Muscle of leg (tissue), 11 donors: ENCODE data around the gene TMEM63C. TPM values are rescaled to one million over a fixed set of nuclear protein-coding genes. Genes with fewer than 3 reads are reported as not detected.

Experiments
- DNase-seq: peaks from one replicate; pipeline ENCODE4 v3.0.0; 2013
- H3K27ac ChIP-seq: one replicate; pipeline ENCODE4 v1.5.1; 2013; ENCODE audit warnings: mild to moderate bottlenecking, low read length, control low read depth
- H3K27me3 ChIP-seq: one replicate; pipeline ENCODE4 v1.6.1; 2013; ENCODE audit warnings: low read length; ENCODE audit not compliant: control insufficient read depth, insufficient read depth
- H3K36me3 ChIP-seq: one replicate; pipeline ENCODE4 v1.6.1; 2013; ENCODE audit warnings: low read length; ENCODE audit not compliant: control insufficient read depth, insufficient read depth
- H3K4me1 ChIP-seq: one replicate; pipeline ENCODE4 v1.6.1; 2013; ENCODE audit warnings: low read length; ENCODE audit not compliant: control insufficient read depth, insufficient read depth
- H3K4me3 ChIP-seq: one replicate; pipeline ENCODE4 v1.5.1; 2013; ENCODE audit warnings: low read length, control low read depth
- H3K9me3 ChIP-seq: replicated peaks from 2 replicates; pipeline ENCODE4 v1.6.1; 2013; ENCODE audit warnings: low read depth, low read length; ENCODE audit not compliant: control insufficient read depth
- WGBS: methylation state at CpG from one replicate; pipeline ENCODE4 v1.1.5; 2013; ENCODE audit warnings: missing lambda C conversion rate; ENCODE audit not compliant: insufficient coverage; 5-methylcytosine and 5-hydroxymethylcytosine counted together
- polyA plus RNA-seq, 8 donors: library from polyadenylated mRNA; unstranded; fragments of 120-200 nt; gene quantifications; one replicate each; pipeline versions ENCODE4 v1.2.1 to v1.2.3, GENCODE V29; 2013; ENCODE audit warnings: inconsistent platforms in 1 of 8, low replicate concordance in 1 of 8; ENCODE audit not compliant: insufficient read length in 8 of 8, insufficient read depth in 1 of 8
- total RNA-seq: library from RNA; stranded (reverse); fragments of 120-200 nt; gene quantifications from one replicate; pipeline ENCODE4 v1.2.4, GENCODE V29; 2013

TMEM63C gene
- total and polyA plus RNA-seq, 9 donors: 0.71 to 5.2 (median 2.3) TPM

DNA sequence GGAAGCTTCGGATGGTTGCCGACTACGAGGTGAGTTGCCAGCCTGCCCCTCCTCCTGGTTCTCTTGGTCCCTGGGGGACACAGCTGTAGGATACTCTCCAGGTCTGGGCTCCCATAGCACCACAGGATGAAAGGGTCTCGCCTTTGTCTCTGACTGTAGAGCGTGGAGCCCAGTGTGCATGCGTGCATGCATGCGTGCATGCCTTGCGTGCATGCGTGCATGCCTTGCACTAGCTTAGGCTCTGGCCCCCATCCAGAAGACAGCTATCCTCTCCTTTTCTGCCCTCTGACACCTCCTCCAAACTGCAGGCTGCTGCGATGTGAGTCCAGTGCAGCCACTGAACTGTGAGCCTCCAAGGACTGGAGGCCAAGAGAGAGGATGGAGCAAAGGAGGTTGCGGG, 70.3 kb downstream of the TMEM63C start:
- DNase-seq: no peak
- Histone ChIP-seq H3K36me3 (no peaks in the 10 kb centered on the region), H3K27ac (no peak overlapping the region), H3K9me3 (no peaks in the 10 kb centered on the region), H3K27me3 (no peaks in the 10 kb centered on the region), H3K4me1 (no peaks in the 10 kb centered on the region), H3K4me3 (no peak overlapping the region)
- WGBS: 90% methylated on average over 10 of the region's 11 CpGs

DNA sequence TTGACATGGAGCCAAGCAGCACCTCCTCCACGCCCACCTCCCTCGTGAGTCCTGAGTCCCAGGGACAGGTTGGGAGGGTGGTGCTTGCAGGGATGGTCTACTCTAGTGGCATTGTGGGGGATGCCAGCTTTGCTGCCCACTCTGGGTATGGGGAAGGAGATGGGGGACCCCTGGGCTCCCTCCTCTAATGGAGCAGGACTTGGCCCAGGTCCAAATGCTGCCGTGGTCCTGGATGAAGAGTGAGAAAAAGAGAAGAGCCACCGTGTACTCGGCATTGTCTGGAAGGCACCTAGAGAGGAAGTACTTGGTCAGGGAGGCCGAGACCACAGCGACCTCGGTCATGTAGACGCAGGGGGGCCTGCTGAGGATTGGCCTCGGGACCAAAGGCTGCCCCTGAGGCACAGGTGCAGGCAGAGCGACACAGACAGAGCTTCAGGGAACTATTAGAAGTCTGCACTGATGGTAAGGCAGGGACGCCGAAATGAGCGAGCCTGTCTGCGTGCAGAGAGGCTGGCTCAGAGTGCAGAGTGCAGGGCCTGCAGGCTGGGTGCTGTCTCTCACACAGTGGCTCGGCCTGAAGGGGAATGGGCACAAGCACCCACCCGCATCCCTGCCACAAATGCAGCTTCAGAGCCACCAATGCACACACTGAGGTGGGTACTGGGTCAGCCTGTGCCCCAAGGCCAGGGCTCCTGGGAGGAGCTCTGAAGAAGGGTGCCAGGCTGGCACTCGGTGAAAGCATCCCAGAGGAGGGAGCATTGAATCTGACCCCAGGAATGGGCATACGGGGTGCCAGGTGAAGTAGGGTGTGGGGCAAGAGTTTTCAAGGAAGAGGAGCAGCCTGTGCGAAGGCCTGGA, 72.0 kb downstream of the TMEM63C start:
- no peaks in the 10 kb centered on the region for H3K27me3 ChIP-seq
- no peak overlapping the region for H3K4me3 ChIP-seq
- H3K4me1 ChIP-seq: no peaks in the 10 kb centered on the region
- H3K27ac ChIP-seq: no peak overlapping the region
- no peak for DNase-seq
- 66% methylated on average over 17 of the region's 20 CpGs for WGBS
- no peaks in the 10 kb centered on the region for H3K36me3 ChIP-seq
- H3K9me3 ChIP-seq: no peaks in the 10 kb centered on the region

DNA sequence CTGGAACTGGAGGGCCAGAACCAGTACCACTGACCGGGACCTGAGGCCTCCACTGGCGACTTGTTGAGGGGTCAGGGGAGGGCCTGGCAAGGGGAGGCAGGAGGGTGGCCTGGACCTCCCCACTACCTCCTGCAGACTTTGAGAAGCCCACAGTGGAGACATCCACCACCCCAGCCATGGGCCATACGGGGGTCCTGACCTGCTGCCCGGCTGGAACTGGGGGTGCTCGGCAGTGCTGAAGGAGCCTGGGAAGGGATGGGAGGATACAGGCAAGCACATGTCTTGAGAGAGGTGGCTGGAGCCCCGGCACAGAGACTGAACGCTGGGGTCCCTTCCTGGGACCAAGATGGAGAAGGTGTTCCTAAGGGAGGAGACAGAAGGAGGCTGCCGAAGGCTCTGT, 75.1 kb downstream of the TMEM63C start:
- Histone ChIP-seq H3K9me3 (no peaks in the 10 kb centered on the region), H3K4me3 (no peak overlapping the region), H3K27ac (no peak overlapping the region), H3K36me3 (no peaks in the 10 kb centered on the region), H3K27me3 (peaks cover 3% of the 10 kb centered on the region), H3K4me1 (no peaks in the 10 kb centered on the region)
- no peak for DNase-seq
- WGBS: 88% methylated on average over 5 of the region's 8 CpGs

DNA sequence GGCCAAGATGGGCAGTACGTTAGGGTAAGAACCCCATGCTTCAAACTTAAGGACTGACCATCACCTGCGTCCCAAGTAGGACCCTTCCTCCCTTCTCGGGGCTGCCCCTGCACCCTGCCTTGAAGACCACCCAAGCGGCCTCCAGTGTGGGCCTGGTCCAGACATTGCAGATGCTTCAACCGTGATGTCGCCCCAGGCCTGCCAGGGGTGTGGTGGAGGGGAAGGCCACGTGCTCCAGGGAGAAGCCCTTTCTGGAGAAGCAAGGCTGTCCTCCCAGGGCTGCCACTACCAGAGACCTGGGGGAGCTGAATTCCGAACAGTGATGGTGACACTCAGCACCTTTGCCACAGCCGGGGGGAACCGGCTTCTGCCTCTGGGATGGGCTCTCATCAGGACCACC, 76.1 kb downstream of the TMEM63C start:
- Histone ChIP-seq H3K36me3 (no peaks in the 10 kb centered on the region), H3K27me3 (peaks cover 3% of the 10 kb centered on the region), H3K4me3 (no peak overlapping the region), H3K27ac (no peak overlapping the region), H3K9me3 (no peaks in the 10 kb centered on the region), H3K4me1 (no peaks in the 10 kb centered on the region)
- DNase-seq: no peak
- 85% methylated on average over 10 of the region's 10 CpGs for WGBS

DNA sequence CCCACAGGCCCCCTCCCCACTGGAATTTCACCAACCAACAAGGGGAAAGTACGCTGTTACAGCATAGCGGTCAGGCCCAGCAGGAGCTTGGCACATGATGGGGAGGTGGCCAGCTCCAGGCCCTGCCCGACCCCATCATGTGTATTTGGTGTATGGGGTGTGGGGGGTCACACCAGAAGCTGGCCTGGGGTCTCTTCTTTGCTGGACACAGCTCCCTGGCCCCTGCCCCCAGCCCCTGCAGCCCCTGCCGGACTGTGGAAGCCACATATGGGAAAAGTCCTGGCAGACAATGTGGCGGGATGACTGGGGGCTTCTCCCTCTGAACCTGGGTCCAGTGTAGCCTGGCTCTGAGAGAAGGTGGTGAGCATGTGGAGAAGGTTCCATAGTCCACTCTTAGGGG, 77.0 kb downstream of the TMEM63C start:
- Histone ChIP-seq H3K4me3 (no peak overlapping the region), H3K27me3 (peaks cover 3% of the 10 kb centered on the region), H3K27ac (no peak overlapping the region), H3K9me3 (no peaks in the 10 kb centered on the region), H3K4me1 (no peaks in the 10 kb centered on the region), H3K36me3 (no peaks in the 10 kb centered on the region)
- WGBS: 92% methylated on average over 2 of the region's 5 CpGs
- no peak for DNase-seq

DNA sequence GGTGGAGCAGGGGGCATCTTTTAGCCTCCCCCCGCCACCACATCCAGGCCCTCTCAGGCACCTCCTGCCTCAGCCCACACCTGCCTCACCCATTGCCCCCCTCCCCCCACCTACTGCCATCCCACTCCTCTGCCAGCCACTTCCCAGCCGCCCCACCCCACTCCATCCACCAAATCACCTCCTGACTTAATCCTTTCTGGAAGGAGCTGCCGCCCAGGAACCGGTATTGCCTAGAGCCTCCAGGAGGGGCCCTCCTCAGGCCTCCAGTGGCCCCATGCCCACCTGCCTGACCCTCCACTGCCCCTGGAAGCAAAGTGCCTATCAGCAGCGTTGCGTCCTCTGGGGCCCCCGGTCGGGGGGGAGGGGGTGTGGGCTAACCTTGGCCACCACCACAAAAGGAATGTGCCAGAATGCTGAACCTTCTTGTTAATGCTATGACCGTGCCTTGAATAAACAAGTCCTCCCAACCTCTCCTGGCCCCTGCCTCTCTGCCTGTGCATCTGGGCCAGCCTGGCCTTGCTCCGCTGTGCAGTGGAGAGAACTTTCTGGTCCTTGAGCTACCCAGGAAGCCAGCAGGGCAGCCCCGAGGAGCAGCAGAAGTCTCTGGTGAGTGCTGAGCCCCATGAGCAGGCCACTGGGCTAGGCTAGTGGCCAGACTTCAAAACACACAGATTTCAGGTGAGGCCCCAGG, 77.6 kb downstream of the TMEM63C start:
- Histone ChIP-seq H3K4me1 (no peaks in the 10 kb centered on the region), H3K27me3 (peaks cover 3% of the 10 kb centered on the region), H3K9me3 (no peaks in the 10 kb centered on the region), H3K36me3 (no peaks in the 10 kb centered on the region), H3K4me3 (no peak overlapping the region), H3K27ac (no peak overlapping the region)
- 55% methylated on average over 4 of the region's 11 CpGs for WGBS
- DNase-seq: no peak

DNA sequence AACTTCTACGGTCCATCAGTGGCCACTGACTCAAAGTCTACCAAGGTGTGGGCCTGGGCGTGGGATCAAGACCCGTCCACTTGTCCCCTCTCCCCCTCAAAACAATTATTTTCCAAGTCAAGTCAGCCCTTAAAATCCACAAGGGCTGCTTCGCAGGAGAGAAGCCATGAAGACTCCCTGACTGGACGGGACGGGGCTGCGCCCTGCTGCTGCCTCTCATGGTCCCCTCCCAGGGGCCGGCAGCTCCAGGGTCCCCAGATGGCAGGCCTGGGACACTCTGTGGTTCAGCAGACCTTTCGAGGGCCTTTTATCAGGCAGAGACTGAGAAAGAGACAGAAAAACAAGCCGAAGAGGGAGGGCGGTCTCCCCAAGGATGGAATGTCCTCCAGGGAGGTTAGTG, 78.6 kb downstream of the TMEM63C start:
- Histone ChIP-seq H3K27ac (no peak overlapping the region), H3K9me3 (no peaks in the 10 kb centered on the region), H3K4me1 (no peaks in the 10 kb centered on the region), H3K27me3 (peaks cover 3% of the 10 kb centered on the region), H3K36me3 (no peaks in the 10 kb centered on the region), H3K4me3 (no peak overlapping the region)
- WGBS: 77% methylated on average over 11 of the region's 11 CpGs
- DNase-seq: no peak

DNA sequence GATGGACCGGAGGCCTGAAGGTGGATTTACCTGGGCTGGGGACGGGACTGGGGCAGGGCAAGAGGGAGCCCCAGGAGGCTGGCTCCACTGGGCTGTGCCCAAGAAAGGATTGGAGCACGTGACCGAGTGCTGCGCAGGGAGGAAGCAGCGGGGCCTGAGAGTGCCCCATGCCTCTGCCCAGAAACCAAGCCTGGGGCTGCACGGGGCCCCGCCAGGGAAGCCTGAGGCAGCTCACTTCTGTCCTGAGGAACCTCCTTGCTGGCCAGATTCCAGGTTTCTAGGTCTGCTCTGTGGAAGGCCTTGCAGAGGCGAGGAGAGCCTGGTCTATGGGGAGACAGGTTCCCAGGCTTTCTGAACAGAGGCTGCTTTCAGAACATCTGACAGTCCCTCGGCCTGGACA, 79.0 kb downstream of the TMEM63C start:
- Histone ChIP-seq H3K36me3 (no peaks in the 10 kb centered on the region), H3K9me3 (no peaks in the 10 kb centered on the region), H3K4me3 (no peak overlapping the region), H3K27me3 (peaks cover 3% of the 10 kb centered on the region), H3K27ac (no peak overlapping the region), H3K4me1 (no peaks in the 10 kb centered on the region)
- 37% methylated on average over 9 of the region's 10 CpGs for WGBS
- DNase-seq: peak; percentile 23

DNA sequence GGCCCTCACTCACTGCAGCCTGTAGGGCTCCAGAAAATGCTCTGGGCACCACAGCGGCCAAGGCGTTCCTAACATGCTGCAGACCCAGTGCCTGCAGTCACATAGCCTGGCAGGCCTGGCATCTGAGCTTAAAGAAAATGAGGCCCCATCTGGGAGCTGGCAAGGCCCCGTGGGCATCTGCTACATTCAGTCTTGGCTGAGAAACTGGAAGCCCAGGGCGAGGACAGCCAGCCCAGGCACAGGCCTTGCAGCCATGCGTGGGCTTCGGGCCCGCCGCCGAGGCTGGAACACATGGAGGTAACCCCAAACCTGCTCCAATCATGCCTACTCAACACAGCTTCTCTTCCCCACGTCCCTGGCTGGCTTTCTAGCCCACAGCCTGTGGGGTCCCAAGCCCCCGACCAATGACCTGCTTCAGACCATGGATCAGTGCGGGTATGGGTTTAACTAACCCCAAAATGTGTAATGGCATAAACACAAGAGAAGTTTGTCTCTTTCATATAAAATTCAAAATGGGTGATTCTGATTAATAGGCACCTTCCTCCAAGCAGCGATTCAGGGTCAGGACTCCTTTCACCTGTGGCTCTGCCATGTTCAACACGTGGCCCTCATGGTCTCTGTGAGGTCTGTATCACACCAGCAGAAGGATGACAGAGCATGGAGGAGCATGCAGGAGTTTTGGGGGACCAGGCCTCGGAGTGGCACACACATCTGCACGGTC, 83.0 kb downstream of the TMEM63C start:
- Histone ChIP-seq H3K9me3 (peaks cover 4% of the 10 kb centered on the region), H3K4me3 (no peak overlapping the region), H3K27me3 (peaks cover 28% of the 10 kb centered on the region), H3K27ac (no peak overlapping the region), H3K36me3 (no peaks in the 10 kb centered on the region), H3K4me1 (no peaks in the 10 kb centered on the region)
- 84% methylated on average over 8 of the region's 16 CpGs for WGBS
- DNase-seq: no peak

DNA sequence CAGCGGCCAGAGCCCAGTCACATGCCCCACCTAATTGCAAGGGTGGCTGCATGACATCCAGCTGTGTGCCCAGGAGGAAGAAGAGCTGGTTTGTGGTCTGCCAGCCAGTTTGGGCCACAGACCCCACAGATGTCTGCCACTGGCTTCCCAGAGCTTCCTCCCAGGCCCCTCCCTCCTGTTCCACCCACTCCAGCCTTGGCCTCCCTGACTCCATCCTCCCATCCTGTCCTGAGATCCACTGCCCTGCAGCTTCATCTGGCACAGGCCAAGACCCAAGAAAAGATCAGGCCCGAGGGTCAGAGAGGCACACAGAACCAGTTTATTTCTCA, 83.6 kb downstream of the TMEM63C start:
- Histone ChIP-seq H3K36me3 (no peaks in the 10 kb centered on the region), H3K4me3 (no peak overlapping the region), H3K27ac (no peak overlapping the region), H3K4me1 (no peaks in the 10 kb centered on the region), H3K9me3 (peaks cover 4% of the 10 kb centered on the region), H3K27me3 (peaks cover 32% of the 10 kb centered on the region)
- WGBS: no CpG with 5 or more reads among the region's 2 CpGs
- DNase-seq: no peak
